ENCODE data around the gene MMAB.
A peak's percentile ranks its signal among the peaks of the same experiment; 100 is the strongest.
"Not testable (repeated sequence)": the region's sequence is repeated elsewhere in the genome, so short reads cannot be mapped to it uniquely, and the experiment has no call there.

MMAB gene

GRCh38 chr12:109604132-109604585 is 30.9 kb upstream of the MMAB start:
- no peak for FAIRE-seq

GRCh38 chr12:109602132-109602531 is 28.8 kb upstream of the MMAB start:
- FAIRE-seq; DNase-seq (ENCODE audit: insufficient read length, low spot score): not testable (repeated sequence)

More at GRCh38 chr12:109604132-109604585, 30.9 kb upstream of the MMAB start:
- no peak for DNase-seq (ENCODE audit: insufficient read length, low spot score)

DNA sequence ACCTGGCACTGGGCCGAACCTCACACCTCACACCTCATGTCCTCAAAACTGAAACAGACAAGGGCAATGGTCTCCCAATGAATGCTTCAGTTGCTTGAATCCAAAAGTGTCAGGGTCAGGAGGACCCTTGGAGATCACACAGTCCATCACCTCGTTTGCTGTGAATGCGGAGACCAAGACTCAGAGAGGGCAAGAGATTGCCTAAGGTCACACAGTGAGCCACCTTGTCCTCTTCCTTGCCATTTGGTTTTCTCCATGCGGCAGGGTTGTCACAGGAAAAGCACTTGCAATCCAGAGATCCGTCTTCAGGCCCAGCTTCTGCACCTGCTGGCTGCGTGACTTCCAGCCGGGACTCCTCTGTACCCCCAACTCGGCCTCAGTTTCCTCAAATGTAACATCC is 28.3 kb upstream of the MMAB start:
- FAIRE-seq (no peak), DNase-seq (ENCODE audit: insufficient read length, low spot score) (no peak)

- DNase-seq (ENCODE audit: insufficient read length, low spot score) (no peak), FAIRE-seq (no peak)
Observed at GRCh38 chr12:109600995-109601394, 27.7 kb upstream of the MMAB start.

DNA sequence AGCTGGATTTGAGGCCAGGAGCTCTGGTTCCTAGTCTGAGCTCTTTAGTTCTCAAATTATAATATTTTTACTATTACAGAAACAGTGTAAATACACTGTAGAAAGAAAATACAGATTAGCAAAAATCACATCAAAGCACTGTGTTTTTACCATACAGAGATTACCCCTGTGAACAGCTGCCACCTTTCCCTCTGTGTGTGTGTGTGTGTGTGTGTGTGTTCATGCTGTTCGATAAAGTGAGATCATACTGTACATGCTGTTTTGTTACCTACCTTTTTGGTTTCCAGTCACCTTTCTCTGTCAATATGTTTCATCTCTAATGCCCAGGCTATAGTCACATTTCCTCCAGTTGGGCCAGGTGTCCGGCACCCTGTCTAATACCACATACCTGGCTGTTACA is 27.2 kb upstream of the MMAB start:
- FAIRE-seq: no peak
- no peak for DNase-seq (ENCODE audit: insufficient read length, low spot score)

GRCh38 chr12:109599087-109599486 is 25.8 kb upstream of the MMAB start:
- FAIRE-seq (no peak), DNase-seq (ENCODE audit: insufficient read length, low spot score) (no peak)

GRCh38 chr12:109598428-109598854 is 25.1 kb upstream of the MMAB start:
- FAIRE-seq (no peak), DNase-seq (ENCODE audit: insufficient read length, low spot score) (no peak)

DNA sequence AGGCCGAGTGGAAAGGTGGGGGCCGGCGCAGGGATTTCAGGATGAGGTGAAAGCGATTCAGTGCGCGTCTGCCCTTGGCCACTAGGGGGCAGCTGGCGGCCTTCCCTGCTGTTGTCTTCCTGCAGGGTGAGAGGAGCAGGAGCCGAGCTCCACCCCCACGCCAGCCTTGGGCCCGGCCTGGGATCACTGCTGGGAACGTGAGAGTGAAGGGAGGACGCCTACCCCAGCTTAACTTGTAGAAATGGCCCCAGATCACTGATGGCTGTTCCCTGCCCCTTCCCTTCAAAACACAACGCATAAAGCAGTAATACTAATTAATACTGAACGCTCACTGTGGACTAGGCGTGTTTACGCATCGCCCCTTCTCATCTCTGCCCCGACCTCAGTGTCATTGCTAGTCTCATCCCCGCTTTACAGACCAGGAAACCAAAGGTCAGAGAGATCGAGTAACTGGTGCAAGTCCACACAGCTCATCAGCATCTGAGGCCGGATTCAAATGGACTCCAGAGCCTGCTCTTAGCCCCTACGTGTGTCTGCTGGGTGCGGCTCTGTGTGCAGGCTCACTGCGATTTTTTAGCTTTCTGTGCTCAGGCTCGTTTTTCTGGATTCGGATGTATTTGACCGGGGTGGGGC is 24.6 kb upstream of the MMAB start:
- DNase-seq (ENCODE audit: insufficient read length, low spot score) (peak; percentile 93), FAIRE-seq (peak; percentile 55)

DNA sequence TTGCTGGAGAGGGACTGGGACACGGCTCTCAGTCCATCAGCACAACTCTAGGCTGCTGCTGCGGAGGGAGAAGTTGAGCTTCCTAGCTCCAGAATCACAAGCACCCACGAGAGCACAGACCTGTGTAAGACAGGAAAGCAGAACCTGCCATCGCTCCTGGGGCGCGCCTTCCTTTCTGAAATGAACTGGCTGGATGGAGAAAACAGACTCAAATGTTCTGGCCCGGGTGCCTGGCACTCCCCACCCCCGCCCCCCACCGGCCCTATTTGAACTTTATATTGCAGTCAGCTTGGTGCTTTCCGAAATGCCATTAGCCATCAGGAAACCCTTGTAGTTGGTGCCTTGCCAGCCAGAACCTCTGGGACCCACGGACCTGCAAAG is 24.1 kb upstream of the MMAB start:
- DNase-seq (ENCODE audit: insufficient read length, low spot score): no peak
- FAIRE-seq: no peak

GRCh38 chr12:109596418-109597244 is 23.3 kb upstream of the MMAB start:
- no peak for FAIRE-seq
- no peak for DNase-seq (ENCODE audit: insufficient read length, low spot score)

DNA sequence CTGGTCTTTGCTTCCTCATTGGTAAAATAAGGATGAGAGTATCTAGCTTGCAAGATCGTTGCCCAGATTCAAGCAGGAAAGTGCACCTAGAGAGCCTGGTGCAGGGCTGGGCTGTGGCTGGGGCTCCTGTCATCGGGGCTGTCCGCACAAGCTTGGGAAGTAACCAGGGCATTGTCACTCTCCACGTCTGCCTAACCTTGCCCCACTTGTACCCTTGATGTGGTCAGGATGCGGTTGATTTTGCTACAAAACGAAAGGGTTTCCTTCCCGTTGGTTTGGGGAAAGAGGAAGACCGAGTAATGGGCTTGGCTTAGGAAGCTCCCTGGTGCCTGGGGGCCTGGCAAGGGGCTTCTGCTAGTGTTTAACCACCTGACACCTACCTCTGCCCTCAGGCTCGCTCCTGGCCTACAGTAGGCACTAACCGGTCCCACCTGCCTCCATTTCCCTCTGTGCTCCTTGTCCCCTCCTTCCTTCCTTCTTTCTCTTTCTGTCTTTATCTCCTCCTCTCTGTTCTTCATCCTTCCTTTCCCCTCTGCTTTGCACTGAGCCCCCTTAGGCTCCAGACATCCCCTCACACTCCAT is 22.1 kb upstream of the MMAB start:
- no peak for DNase-seq (ENCODE audit: insufficient read length, low spot score)
- no peak for FAIRE-seq

GRCh38 chr12:109594556-109595317 is 21.4 kb upstream of the MMAB start:
- FAIRE-seq (no peak), DNase-seq (ENCODE audit: insufficient read length, low spot score) (no peak)

- DNase-seq (ENCODE audit: insufficient read length, low spot score) (no peak), FAIRE-seq (no peak)
Observed at GRCh38 chr12:109592905-109593272, 19.6 kb upstream of the MMAB start.

- no peak for FAIRE-seq
Observed at GRCh38 chr12:109592195-109592904, 19.0 kb upstream of the MMAB start.

GRCh38 chr12:109591041-109591440 is 17.7 kb upstream of the MMAB start:
- FAIRE-seq (no peak), DNase-seq (ENCODE audit: insufficient read length, low spot score) (no peak)

More at GRCh38 chr12:109592195-109592904, 19.0 kb upstream of the MMAB start:
- DNase-seq (ENCODE audit: insufficient read length, low spot score): no peak

DNA sequence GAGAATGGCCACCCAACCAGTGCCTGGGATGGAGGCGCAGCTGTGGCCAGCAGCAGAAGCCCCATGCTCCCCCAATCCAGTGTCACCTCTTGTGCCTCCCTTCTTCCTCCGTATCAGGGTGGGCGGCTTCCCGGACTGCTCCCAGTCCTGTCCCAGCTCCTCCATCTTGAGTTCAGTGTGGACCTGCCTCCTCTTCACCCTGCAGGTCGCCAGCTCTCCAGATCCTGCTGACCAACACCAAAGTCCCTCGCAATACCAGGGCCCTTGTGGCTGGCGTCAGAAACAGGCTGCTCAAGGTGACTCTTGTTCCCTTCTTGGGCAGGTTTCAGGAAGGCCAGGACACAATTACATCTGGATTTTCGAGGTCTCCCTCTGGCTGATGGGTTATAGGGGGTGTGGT is 17.3 kb upstream of the MMAB start:
- FAIRE-seq (no peak), DNase-seq (ENCODE audit: insufficient read length, low spot score) (no peak)

GRCh38 chr12:109589691-109590245 is 16.5 kb upstream of the MMAB start:
- DNase-seq (ENCODE audit: insufficient read length, low spot score) (no peak), FAIRE-seq (no peak)

DNA sequence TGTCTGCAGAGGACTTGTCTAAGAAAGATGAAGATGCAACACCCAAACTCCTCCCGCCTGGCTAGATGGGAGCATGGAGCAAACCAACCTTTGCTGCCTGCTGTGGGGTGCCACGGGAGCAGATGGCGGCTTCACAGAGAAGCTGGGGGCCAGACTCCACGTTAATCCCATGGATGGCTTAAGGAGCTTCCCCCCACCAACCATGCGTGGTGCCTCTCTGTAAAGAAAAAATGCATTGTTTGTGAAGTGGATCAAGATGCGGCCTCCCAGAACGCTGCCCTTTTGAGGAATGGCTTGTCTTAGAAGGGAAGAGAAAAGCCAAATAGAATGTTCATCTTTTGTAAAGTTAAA is 15.9 kb upstream of the MMAB start:
- no peak for DNase-seq (ENCODE audit: insufficient read length, low spot score)
- FAIRE-seq: no peak

- DNase-seq (ENCODE audit: insufficient read length, low spot score): no peak
- no peak for FAIRE-seq
Observed at GRCh38 chr12:109588461-109589239, 15.3 kb upstream of the MMAB start.
